WTC11 (cell line): ENCODE measurements around the gene HAUS2. TPM values are rescaled to one million over a fixed set of nuclear protein-coding genes. Genes with fewer than 3 reads are reported as not detected.

ENCODE experiments used
- ATAC-seq: fragments of 200-7000 bp; cut with Tn5 transposase; 2 replicates; pipeline ENCODE4 v1.10.0; 2021; ENCODE audit warnings: mild to moderate bottlenecking, moderate library complexity
- CTCF ChIA-PET: fragments of 300-600 bp; sonication (Branson Sonifier 250); formaldehyde crosslinking; loops from one replicate; lab custom pipeline; 2021; ENCODE audit warnings: antibody characterized with exemption; lab: Charles Lee
- POLR2A ChIA-PET: fragments of 350-600 bp; sonication (Branson Sonifier 250); formaldehyde crosslinking; loops from one replicate; lab custom pipeline; 2021; ENCODE audit warnings: antibody characterized with exemption; lab: Charles Lee
- DNase-seq: peaks from one replicate; pipeline ENCODE4 v3.0.0; 2021; ENCODE audit warnings: low spot score
- H3K27ac Mint-ChIP-seq: 2 replicates; pipeline ENCODE4 v1.8.0; 2021; ENCODE audit warnings: mixed read lengths
- H3K27me3 Mint-ChIP-seq: 2 replicates; pipeline ENCODE4 v1.8.0; 2021; ENCODE audit warnings: low read depth, mild to moderate bottlenecking, moderate library complexity, mixed read lengths
- H3K36me3 Mint-ChIP-seq: 2 replicates; pipeline ENCODE4 v1.8.0; 2021; ENCODE audit warnings: mixed read lengths
- H3K4me1 Mint-ChIP-seq: 2 replicates; pipeline ENCODE4 v1.8.0; 2022; ENCODE audit warnings: mixed read lengths
- H3K4me3 Mint-ChIP-seq: 2 replicates; pipeline ENCODE4 v1.8.0; 2021; ENCODE audit warnings: mild to moderate bottlenecking, moderate library complexity, mixed read lengths
- H3K9me3 Mint-ChIP-seq: 2 replicates; pipeline ENCODE4 v1.8.0; 2021; ENCODE audit warnings: mixed read lengths
- AR ChIP-seq: fragments of 250-450 bp; sonication (Bioruptor Pico); IDR thresholded peaks from 2 replicates; pipeline ENCODE4 v1.9.0; 2021; ENCODE audit warnings: mild to moderate bottlenecking
- ATF2 ChIP-seq: sonication (generic); formaldehyde crosslinking; IDR thresholded peaks from 2 replicates; pipeline ENCODE4 v1.8.1; 2022; ENCODE audit warnings: low read depth, missing genetic modification reagents, borderline replicate concordance
- EMX1 ChIP-seq: fragments of 250-450 bp; sonication (Bioruptor Pico); IDR thresholded peaks from 2 replicates; pipeline ENCODE4 v1.8.0; 2021; ENCODE audit warnings: mild to moderate bottlenecking
- FOXK1 ChIP-seq: sonication (generic); formaldehyde crosslinking; IDR thresholded peaks from 2 replicates; pipeline ENCODE4 v1.8.0; 2022; ENCODE audit warnings: mild to moderate bottlenecking, moderate library complexity, missing genetic modification reagents
- HMGA2 ChIP-seq: fragments of 250-450 bp; sonication (Bioruptor Pico); IDR thresholded peaks from 2 replicates; pipeline ENCODE4 v1.4.0; 2021; ENCODE audit warnings: mild to moderate bottlenecking, moderate library complexity
- NR3C1 ChIP-seq: sonication (generic); formaldehyde crosslinking; conservative IDR thresholded peaks from 2 replicates; pipeline ENCODE4 v1.8.1; 2023; ENCODE audit warnings: low read depth, mild to moderate bottlenecking, missing genetic modification reagents
- RELA ChIP-seq: sonication (generic); formaldehyde crosslinking; IDR thresholded peaks from 2 replicates; pipeline ENCODE4 v1.8.1; 2022; ENCODE audit warnings: missing genetic modification reagents, mild to moderate bottlenecking, borderline replicate concordance
- RORB ChIP-seq: fragments of 250-450 bp; sonication (Bioruptor Pico); IDR thresholded peaks from 2 replicates; pipeline ENCODE4 v1.9.0; 2021; ENCODE audit warnings: mild to moderate bottlenecking
- SOX15 ChIP-seq: fragments of 250-450 bp; sonication (Bioruptor Pico); IDR thresholded peaks from 2 replicates; pipeline ENCODE4 v1.9.0; 2021; ENCODE audit warnings: mild to moderate bottlenecking
- SP1 ChIP-seq: sonication (generic); formaldehyde crosslinking; conservative IDR thresholded peaks from 2 replicates; pipeline ENCODE4 v1.8.1; 2022; ENCODE audit warnings: missing genetic modification reagents
- TEAD4 ChIP-seq: sonication (generic); formaldehyde crosslinking; IDR thresholded peaks from 2 replicates; pipeline ENCODE4 v1.8.0; 2022; ENCODE audit warnings: mild to moderate bottlenecking, missing genetic modification reagents
- ZBTB21 ChIP-seq: sonication (generic); formaldehyde crosslinking; IDR thresholded peaks from 2 replicates; pipeline ENCODE4 v1.8.1; 2023; ENCODE audit warnings: mild to moderate bottlenecking, missing genetic modification reagents, borderline replicate concordance
- ZBTB43 ChIP-seq: sonication (generic); formaldehyde crosslinking; IDR thresholded peaks from 2 replicates; pipeline ENCODE4 v1.8.1; 2023; ENCODE audit warnings: mild to moderate bottlenecking, missing genetic modification reagents
- ZNF219 ChIP-seq: sonication (generic); formaldehyde crosslinking; IDR thresholded peaks from 2 replicates; pipeline ENCODE4 v1.8.0; 2023; ENCODE audit warnings: missing genetic modification reagents, mild to moderate bottlenecking, borderline replicate concordance
- ZNF317 ChIP-seq: sonication (generic); formaldehyde crosslinking; IDR thresholded peaks from 2 replicates; pipeline ENCODE4 v1.8.1; 2023; ENCODE audit warnings: low read depth, mild to moderate bottlenecking, moderate library complexity, missing genetic modification reagents, borderline replicate concordance
- ZNF512 ChIP-seq: sonication (generic); formaldehyde crosslinking; IDR thresholded peaks from 2 replicates; pipeline ENCODE4 v1.8.1; 2022; ENCODE audit warnings: missing genetic modification reagents, borderline replicate concordance
- total RNA-seq: library from RNA; stranded (reverse); gene quantifications from 3 replicates; pipeline ENCODE4 v1.2.3, GENCODE V29; 2021
- TF ChIP-seq, protein P1 (sequence below): sonication (generic); formaldehyde crosslinking; IDR thresholded peaks from 2 replicates; pipeline ENCODE4 v1.8.1; 2023; ENCODE audit warnings: mild to moderate bottlenecking, missing genetic modification reagents, moderate library complexity
- TF ChIP-seq, protein P2 (sequence below): sonication (generic); formaldehyde crosslinking; IDR thresholded peaks from 2 replicates; pipeline ENCODE4 v1.8.1; 2023; ENCODE audit warnings: mild to moderate bottlenecking, missing genetic modification reagents, moderate library complexity
- TF ChIP-seq, protein P3 (sequence below): sonication (generic); formaldehyde crosslinking; IDR thresholded peaks from 2 replicates; pipeline ENCODE4 v1.8.0; 2023; ENCODE audit warnings: missing genetic modification reagents, mild to moderate bottlenecking, borderline replicate concordance
- TF ChIP-seq, protein P4 (sequence below): fragments of 200-600 bp; IDR thresholded peaks from 2 replicates; pipeline ENCODE4 v1.8.0; 2022; ENCODE audit warnings: antibody characterized with exemption

HAUS2 gene
- total RNA-seq, 1 experiment from 2014 or later, result 17.9 TPM

DNA sequence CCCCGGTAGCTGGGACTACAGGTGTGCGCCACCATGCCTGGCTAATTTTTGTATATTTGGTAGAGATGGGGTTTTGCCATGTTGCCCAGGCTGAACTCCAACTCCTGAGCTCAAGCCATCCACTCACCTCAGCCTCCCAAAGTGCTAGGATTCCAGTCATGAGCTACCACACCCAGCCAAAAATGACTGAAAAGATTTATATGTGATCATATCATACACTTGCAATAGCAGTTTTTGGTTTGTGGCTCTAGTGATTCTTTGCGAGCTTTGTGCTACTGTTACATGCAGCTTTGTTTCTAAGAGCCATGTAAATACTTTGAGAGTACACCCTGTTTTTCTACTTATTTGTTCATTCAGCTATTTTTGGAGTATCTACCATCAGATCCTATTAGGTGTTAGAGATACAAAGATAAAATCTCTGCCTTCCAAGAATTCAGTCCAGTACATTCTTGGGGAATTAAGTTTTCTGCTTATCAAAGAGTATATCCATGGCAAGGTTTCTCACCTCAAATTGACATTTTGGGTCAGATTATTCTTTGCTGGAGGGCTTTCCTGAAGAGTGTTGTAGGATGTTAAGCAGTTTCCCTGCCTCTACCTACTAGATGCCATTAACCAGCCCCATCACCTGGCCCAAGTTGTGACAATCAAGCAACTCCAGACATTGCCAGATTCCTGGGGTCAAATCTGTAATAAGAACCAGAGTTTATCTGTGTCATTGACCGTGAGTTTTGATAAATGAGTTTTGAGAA is 38.2 kb upstream of the HAUS2 start:
- no peaks in the 10 kb centered on the region for H3K9me3 Mint-ChIP-seq
- peaks cover 21% of the 10 kb centered on the region for H3K36me3 Mint-ChIP-seq
- DNase-seq (no peak), ATAC-seq (no peak)
- ChIA-PET CTCF (no interaction called here), POLR2A (no interaction called here)
- no peak overlapping the region for H3K4me3 Mint-ChIP-seq
- 0 out of 2 replicates have a peak, but pooled peaks cover under 1% of the 10 kb centered on the region for H3K4me1 Mint-ChIP-seq
- no peaks in the 10 kb centered on the region for H3K27me3 Mint-ChIP-seq
- TF ChIP-seq AR (CRISPR knock-in tag), result no peak
- TF ChIP-seq RELA (CRISPR knock-in tag), result no peak
- TF ChIP-seq, protein P1, sequence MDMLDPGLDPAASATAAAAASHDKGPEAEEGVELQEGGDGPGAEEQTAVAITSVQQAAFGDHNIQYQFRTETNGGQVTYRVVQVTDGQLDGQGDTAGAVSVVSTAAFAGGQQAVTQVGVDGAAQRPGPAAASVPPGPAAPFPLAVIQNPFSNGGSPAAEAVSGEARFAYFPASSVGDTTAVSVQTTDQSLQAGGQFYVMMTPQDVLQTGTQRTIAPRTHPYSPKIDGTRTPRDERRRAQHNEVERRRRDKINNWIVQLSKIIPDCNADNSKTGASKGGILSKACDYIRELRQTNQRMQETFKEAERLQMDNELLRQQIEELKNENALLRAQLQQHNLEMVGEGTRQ (CRISPR knock-in tag), result no peak
- TF ChIP-seq ZBTB21, result no peak
- TF ChIP-seq SP1 (CRISPR knock-in tag), result no peak
- no peak for TF ChIP-seq ZBTB43 (CRISPR knock-in tag)
- TF ChIP-seq ATF2 (CRISPR knock-in tag), result no peak
- no peak overlapping the region for H3K27ac Mint-ChIP-seq

GRCh38 chr15:42511007-42511391 is 37.6 kb upstream of the HAUS2 start:
- no peaks in the 10 kb centered on the region for H3K9me3 Mint-ChIP-seq
- no peaks in the 10 kb centered on the region for H3K27me3 Mint-ChIP-seq
- H3K4me3 Mint-ChIP-seq, result no peak overlapping the region
- H3K36me3 Mint-ChIP-seq, result peaks cover 27% of the 10 kb centered on the region
- no peak for ATAC-seq
- CTCF ChIA-PET, result no interaction called here
- H3K4me1 Mint-ChIP-seq, result no peaks in the 10 kb centered on the region
- no peak for DNase-seq
- POLR2A ChIA-PET, result no interaction called here
- H3K27ac Mint-ChIP-seq, result no peak overlapping the region
- TF ChIP-seq SOX15 (CRISPR knock-in tag) (no peak), TEAD4 (no peak), ZNF317 (CRISPR knock-in tag) (no peak), NR3C1 (CRISPR knock-in tag) (no peak), ZNF219 (CRISPR knock-in tag) (no peak), ZNF512 (CRISPR knock-in tag) (no peak), HMGA2 (CRISPR knock-in tag) (no peak), FOXK1 (no peak), EMX1 (CRISPR knock-in tag) (no peak), RORB (no peak)
- TF ChIP-seq, protein P2, sequence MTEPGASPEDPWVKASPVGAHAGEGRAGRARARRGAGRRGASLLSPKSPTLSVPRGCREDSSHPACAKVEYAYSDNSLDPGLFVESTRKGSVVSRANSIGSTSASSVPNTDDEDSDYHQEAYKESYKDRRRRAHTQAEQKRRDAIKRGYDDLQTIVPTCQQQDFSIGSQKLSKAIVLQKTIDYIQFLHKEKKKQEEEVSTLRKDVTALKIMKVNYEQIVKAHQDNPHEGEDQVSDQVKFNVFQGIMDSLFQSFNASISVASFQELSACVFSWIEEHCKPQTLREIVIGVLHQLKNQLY (CRISPR knock-in tag), result no peak
- TF ChIP-seq, protein P3, sequence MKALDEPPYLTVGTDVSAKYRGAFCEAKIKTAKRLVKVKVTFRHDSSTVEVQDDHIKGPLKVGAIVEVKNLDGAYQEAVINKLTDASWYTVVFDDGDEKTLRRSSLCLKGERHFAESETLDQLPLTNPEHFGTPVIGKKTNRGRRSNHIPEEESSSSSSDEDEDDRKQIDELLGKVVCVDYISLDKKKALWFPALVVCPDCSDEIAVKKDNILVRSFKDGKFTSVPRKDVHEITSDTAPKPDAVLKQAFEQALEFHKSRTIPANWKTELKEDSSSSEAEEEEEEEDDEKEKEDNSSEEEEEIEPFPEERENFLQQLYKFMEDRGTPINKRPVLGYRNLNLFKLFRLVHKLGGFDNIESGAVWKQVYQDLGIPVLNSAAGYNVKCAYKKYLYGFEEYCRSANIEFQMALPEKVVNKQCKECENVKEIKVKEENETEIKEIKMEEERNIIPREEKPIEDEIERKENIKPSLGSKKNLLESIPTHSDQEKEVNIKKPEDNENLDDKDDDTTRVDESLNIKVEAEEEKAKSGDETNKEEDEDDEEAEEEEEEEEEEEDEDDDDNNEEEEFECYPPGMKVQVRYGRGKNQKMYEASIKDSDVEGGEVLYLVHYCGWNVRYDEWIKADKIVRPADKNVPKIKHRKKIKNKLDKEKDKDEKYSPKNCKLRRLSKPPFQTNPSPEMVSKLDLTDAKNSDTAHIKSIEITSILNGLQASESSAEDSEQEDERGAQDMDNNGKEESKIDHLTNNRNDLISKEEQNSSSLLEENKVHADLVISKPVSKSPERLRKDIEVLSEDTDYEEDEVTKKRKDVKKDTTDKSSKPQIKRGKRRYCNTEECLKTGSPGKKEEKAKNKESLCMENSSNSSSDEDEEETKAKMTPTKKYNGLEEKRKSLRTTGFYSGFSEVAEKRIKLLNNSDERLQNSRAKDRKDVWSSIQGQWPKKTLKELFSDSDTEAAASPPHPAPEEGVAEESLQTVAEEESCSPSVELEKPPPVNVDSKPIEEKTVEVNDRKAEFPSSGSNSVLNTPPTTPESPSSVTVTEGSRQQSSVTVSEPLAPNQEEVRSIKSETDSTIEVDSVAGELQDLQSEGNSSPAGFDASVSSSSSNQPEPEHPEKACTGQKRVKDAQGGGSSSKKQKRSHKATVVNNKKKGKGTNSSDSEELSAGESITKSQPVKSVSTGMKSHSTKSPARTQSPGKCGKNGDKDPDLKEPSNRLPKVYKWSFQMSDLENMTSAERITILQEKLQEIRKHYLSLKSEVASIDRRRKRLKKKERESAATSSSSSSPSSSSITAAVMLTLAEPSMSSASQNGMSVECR (CRISPR knock-in tag), result no peak
- TF ChIP-seq, protein P4, sequence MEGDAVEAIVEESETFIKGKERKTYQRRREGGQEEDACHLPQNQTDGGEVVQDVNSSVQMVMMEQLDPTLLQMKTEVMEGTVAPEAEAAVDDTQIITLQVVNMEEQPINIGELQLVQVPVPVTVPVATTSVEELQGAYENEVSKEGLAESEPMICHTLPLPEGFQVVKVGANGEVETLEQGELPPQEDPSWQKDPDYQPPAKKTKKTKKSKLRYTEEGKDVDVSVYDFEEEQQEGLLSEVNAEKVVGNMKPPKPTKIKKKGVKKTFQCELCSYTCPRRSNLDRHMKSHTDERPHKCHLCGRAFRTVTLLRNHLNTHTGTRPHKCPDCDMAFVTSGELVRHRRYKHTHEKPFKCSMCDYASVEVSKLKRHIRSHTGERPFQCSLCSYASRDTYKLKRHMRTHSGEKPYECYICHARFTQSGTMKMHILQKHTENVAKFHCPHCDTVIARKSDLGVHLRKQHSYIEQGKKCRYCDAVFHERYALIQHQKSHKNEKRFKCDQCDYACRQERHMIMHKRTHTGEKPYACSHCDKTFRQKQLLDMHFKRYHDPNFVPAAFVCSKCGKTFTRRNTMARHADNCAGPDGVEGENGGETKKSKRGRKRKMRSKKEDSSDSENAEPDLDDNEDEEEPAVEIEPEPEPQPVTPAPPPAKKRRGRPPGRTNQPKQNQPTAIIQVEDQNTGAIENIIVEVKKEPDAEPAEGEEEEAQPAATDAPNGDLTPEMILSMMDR, result no peak
